SK-N-MC (cell line): Measurements from ENCODE around the gene CRACR2A.

Experiments
- DNase-seq: peaks from one replicate; pipeline ENCODE4 v3.0.0-alpha.2; 2011; ENCODE audit warnings: low read depth, low spot score
- H3K27ac ChIP-seq: fragments of 200-600 bp; sonication (generic); 2 replicates; pipeline ENCODE4 v1.5.1; 2016; ENCODE audit warnings: mixed run types
- H3K36me3 ChIP-seq: fragments of 200-600 bp; sonication (generic); 2 replicates; pipeline ENCODE4 v1.6.1; 2017; ENCODE audit warnings: antibody characterized with exemption, low read length, mixed read lengths; ENCODE audit not compliant: insufficient read depth
- H3K4me3 ChIP-seq: fragments of 200-600 bp; sonication (generic); 2 replicates; pipeline ENCODE4 v1.5.1; 2016
- H3K9ac ChIP-seq: fragments of 200-600 bp; sonication (generic); 2 replicates; pipeline ENCODE4 v1.8.0; 2017; ENCODE audit warnings: mixed run types, mixed read lengths; ENCODE audit not compliant: insufficient read length
- H3K9me3 ChIP-seq: fragments of 200-600 bp; sonication (generic); 2 replicates; pipeline ENCODE4 v1.6.1; 2017; ENCODE audit warnings: low read depth, mild to moderate bottlenecking, antibody characterized with exemption, low read length, moderate library complexity, mixed read lengths
- EZH2 ChIP-seq: fragments of 200-600 bp; sonication (generic); IDR thresholded peaks from one replicate; pipeline ENCODE4 v1.6.1; 2017; ENCODE audit warnings: antibody characterized with exemption
- FOXP2 ChIP-seq: optimal IDR thresholded peaks from 2 replicates; pipeline ENCODE3; 2011; ENCODE audit warnings: mild to moderate bottlenecking, moderate library complexity; ENCODE audit not compliant: insufficient read depth; ENCODE audit errors: extremely low read length, control extremely low read depth
- POLR2AphosphoS5 ChIP-seq: IDR thresholded peaks from 2 replicates; pipeline ENCODE4 v1.6.1; 2012; ENCODE audit warnings: mild to moderate bottlenecking, low read depth, low read length, borderline replicate concordance

CRACR2A gene

GRCh38 chr12:3629057-3629830 lies 123.7 kb downstream of the CRACR2A start:
- TF ChIP-seq POLR2AphosphoS5: no peak
- TF ChIP-seq FOXP2: no peak
- no peak for TF ChIP-seq EZH2
- H3K9me3 ChIP-seq: no peaks in the 10 kb centered on the region
- H3K9ac ChIP-seq: no peak overlapping the region
- no peak for DNase-seq
- no peak overlapping the region for H3K27ac ChIP-seq
- no peaks in the 10 kb centered on the region for H3K36me3 ChIP-seq
- no peak overlapping the region for H3K4me3 ChIP-seq

- no peak for TF ChIP-seq FOXP2
- Histone ChIP-seq H3K36me3 (no peaks in the 10 kb centered on the region), H3K27ac (no peak overlapping the region), H3K9me3 (no peaks in the 10 kb centered on the region), H3K9ac (no peak overlapping the region), H3K4me3 (no peak overlapping the region)
- DNase-seq: no peak
These were observed 124.3 kb downstream of the CRACR2A start for GRCh38 chr12:3628629-3629028.

- Histone ChIP-seq H3K4me3 (no peak overlapping the region), H3K27ac (no peak overlapping the region), H3K9ac (no peak overlapping the region), H3K9me3 (no peaks in the 10 kb centered on the region), H3K36me3 (no peaks in the 10 kb centered on the region)
- DNase-seq: no peak
- no peak for TF ChIP-seq FOXP2
- TF ChIP-seq EZH2: no peak
- no peak for TF ChIP-seq POLR2AphosphoS5
These were observed 125.6 kb downstream of the CRACR2A start for GRCh38 chr12:3627336-3627735.

GRCh38 chr12:3624273-3624672 lies 128.6 kb downstream of the CRACR2A start:
- no peaks in the 10 kb centered on the region for H3K9me3 ChIP-seq
- no peaks in the 10 kb centered on the region for H3K36me3 ChIP-seq
- TF ChIP-seq EZH2: no peak
- no peak for TF ChIP-seq POLR2AphosphoS5
- no peak for TF ChIP-seq FOXP2
- H3K9ac ChIP-seq: no peak overlapping the region
- no peak overlapping the region for H3K27ac ChIP-seq
- no peak for DNase-seq
- no peak overlapping the region for H3K4me3 ChIP-seq

- Histone ChIP-seq H3K27ac (no peak overlapping the region), H3K9me3 (no peaks in the 10 kb centered on the region), H3K9ac (no peak overlapping the region), H3K4me3 (no peak overlapping the region), H3K36me3 (no peaks in the 10 kb centered on the region)
- TF ChIP-seq FOXP2 (no peak), POLR2AphosphoS5 (no peak), EZH2 (no peak)
- DNase-seq: no peak
These were observed 129.9 kb downstream of the CRACR2A start for GRCh38 chr12:3622822-3623690.

- H3K4me3 ChIP-seq: no peak overlapping the region
- H3K36me3 ChIP-seq: no peaks in the 10 kb centered on the region
- no peaks in the 10 kb centered on the region for H3K9me3 ChIP-seq
- DNase-seq: no peak
- no peak overlapping the region for H3K9ac ChIP-seq
- TF ChIP-seq EZH2: no peak
- TF ChIP-seq POLR2AphosphoS5: no peak
- TF ChIP-seq FOXP2: no peak
- H3K27ac ChIP-seq: no peak overlapping the region
These were observed 130.7 kb downstream of the CRACR2A start for GRCh38 chr12:3622021-3622821.

GRCh38 chr12:3620856-3621255 lies 132.1 kb downstream of the CRACR2A start:
- Histone ChIP-seq H3K27ac (no peak overlapping the region), H3K36me3 (no peaks in the 10 kb centered on the region), H3K9me3 (no peaks in the 10 kb centered on the region), H3K9ac (no peak overlapping the region), H3K4me3 (no peak overlapping the region)
- DNase-seq: no peak
- no peak for TF ChIP-seq EZH2
- no peak for TF ChIP-seq FOXP2
- TF ChIP-seq POLR2AphosphoS5: no peak

- H3K27ac ChIP-seq: no peak overlapping the region
- no peak overlapping the region for H3K9ac ChIP-seq
- no peaks in the 10 kb centered on the region for H3K9me3 ChIP-seq
- no peak for DNase-seq
- no peak for TF ChIP-seq EZH2
- no peak for TF ChIP-seq FOXP2
- TF ChIP-seq POLR2AphosphoS5: no peak
- H3K36me3 ChIP-seq: no peaks in the 10 kb centered on the region
- H3K4me3 ChIP-seq: no peak overlapping the region
These were observed 135.3 kb downstream of the CRACR2A start for GRCh38 chr12:3617565-3617964.
